ENCODE results near the gene ZC3H12C.
A peak's percentile ranks its signal among the peaks of the same experiment; 100 is the strongest.
"Not testable (repeated sequence)": the region's sequence is repeated elsewhere in the genome, so short reads cannot be mapped to it uniquely, and the experiment has no call there.

Gene ZC3H12C

GRCh38 chr11:110092515-110093406 lies at the start of gene ZC3H12C:
Gene ZC3H12C (plus strand): TSS chr11:110093392. CDS start chr11:110093412, 20 bp downstream.
- DNase-seq, result peak; percentile 83

GRCh38 chr11:110044226-110044968 lies 48.8 kb upstream of the ZC3H12C start:
- no peak for DNase-seq

GRCh38 chr11:110046775-110047380 lies 46.3 kb upstream of the ZC3H12C start:
- DNase-seq, result no peak

- DNase-seq, result no peak
Observed at GRCh38 chr11:110049501-110050200, 43.5 kb upstream of the ZC3H12C start.

- DNase-seq, result no peak
Observed at GRCh38 chr11:110050201-110050506, 43.0 kb upstream of the ZC3H12C start.

GRCh38 chr11:110053848-110054414 lies 39.3 kb upstream of the ZC3H12C start:
- DNase-seq, result no peak

- DNase-seq, result no peak
Observed at GRCh38 chr11:110056956-110057355, 36.2 kb upstream of the ZC3H12C start.

- no peak for DNase-seq
Observed at GRCh38 chr11:110059706-110060463, 33.3 kb upstream of the ZC3H12C start.

- no peak for DNase-seq
Observed at GRCh38 chr11:110061296-110061695, 31.9 kb upstream of the ZC3H12C start.

- no peak for DNase-seq
Observed at GRCh38 chr11:110062247-110062646, 30.9 kb upstream of the ZC3H12C start.

- no peak for DNase-seq
Observed at GRCh38 chr11:110065189-110065588, 28.0 kb upstream of the ZC3H12C start.

- DNase-seq, result not testable (repeated sequence)
Observed at GRCh38 chr11:110068001-110068400, 25.2 kb upstream of the ZC3H12C start.

- DNase-seq, result peak; percentile 59
Observed at GRCh38 chr11:110069158-110069737, 23.9 kb upstream of the ZC3H12C start.

- no peak for DNase-seq
Observed at GRCh38 chr11:110070176-110070575, 23.0 kb upstream of the ZC3H12C start.

- no peak for DNase-seq
Observed at GRCh38 chr11:110071197-110071596, 22.0 kb upstream of the ZC3H12C start.

GRCh38 chr11:110072930-110073329 lies 20.3 kb upstream of the ZC3H12C start:
- no peak for DNase-seq

GRCh38 chr11:110074499-110074898 lies 18.7 kb upstream of the ZC3H12C start:
- DNase-seq, result no peak

- DNase-seq, result no peak
Observed at GRCh38 chr11:110075105-110075846, 17.9 kb upstream of the ZC3H12C start.

GRCh38 chr11:110075847-110076208 lies 17.4 kb upstream of the ZC3H12C start:
- no peak for DNase-seq

- no peak for DNase-seq
Observed at GRCh38 chr11:110076371-110076965, 16.7 kb upstream of the ZC3H12C start.
